Body of pancreas (tissue), 4 donors: ENCODE results near the gene CCBE1.

Source experiments
- POLR2A ChIP-seq, 3 donors: fragments of 450-650 bp; IDR thresholded peaks; one replicate each; pipeline ENCODE4 v1.6.1; 2016; ENCODE audit warnings: antibody characterized with exemption in 3 of 3, mild to moderate bottlenecking in 2 of 3
- TF ChIP-seq, protein P1 (sequence below), 7 experiments: fragments of 450-650 bp in 4 of 7; fragments of 200-600 bp in 3 of 7; sonication (generic) in 3 of 7; IDR thresholded peaks; one replicate each; pipeline ENCODE4 v1.5.1; 2016 to 2019; ENCODE audit warnings: antibody characterized with exemption in 7 of 7

DNA sequence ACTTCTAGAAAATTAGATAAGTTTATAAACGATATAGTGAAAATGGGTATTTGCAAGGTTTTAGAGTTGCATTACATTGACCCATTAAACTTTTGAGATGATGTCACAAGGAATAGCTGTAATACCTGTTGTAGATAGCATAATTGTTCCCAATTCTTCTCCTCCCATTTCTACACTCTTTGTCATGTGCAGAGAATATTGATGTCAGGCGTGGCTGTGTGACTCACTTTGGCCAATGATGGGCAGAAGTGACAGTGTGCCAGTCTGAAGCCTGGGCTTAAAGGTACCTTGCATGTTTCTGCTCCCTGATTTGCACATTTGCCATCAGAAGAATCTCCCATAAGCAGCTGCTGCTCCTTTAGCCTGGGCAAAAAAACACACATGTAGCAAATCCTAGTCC lies 26.9 kb upstream of the CCBE1 start:
- no peak for TF ChIP-seq POLR2A (IDR thresholded peaks at IDR 0.05)
- TF ChIP-seq, protein P1, sequence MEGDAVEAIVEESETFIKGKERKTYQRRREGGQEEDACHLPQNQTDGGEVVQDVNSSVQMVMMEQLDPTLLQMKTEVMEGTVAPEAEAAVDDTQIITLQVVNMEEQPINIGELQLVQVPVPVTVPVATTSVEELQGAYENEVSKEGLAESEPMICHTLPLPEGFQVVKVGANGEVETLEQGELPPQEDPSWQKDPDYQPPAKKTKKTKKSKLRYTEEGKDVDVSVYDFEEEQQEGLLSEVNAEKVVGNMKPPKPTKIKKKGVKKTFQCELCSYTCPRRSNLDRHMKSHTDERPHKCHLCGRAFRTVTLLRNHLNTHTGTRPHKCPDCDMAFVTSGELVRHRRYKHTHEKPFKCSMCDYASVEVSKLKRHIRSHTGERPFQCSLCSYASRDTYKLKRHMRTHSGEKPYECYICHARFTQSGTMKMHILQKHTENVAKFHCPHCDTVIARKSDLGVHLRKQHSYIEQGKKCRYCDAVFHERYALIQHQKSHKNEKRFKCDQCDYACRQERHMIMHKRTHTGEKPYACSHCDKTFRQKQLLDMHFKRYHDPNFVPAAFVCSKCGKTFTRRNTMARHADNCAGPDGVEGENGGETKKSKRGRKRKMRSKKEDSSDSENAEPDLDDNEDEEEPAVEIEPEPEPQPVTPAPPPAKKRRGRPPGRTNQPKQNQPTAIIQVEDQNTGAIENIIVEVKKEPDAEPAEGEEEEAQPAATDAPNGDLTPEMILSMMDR (IDR thresholded peaks at IDR 0.05), result no peak
